Endometrial microvascular endothelial cells (primary cell): ENCODE data around the gene CCDC82. TPM values are rescaled to one million over a fixed set of nuclear protein-coding genes. Genes with fewer than 3 reads are reported as not detected.
"Not testable (repeated sequence)": the region's sequence is repeated elsewhere in the genome, so short reads cannot be mapped to it uniquely, and the experiment has no call there.

ENCODE experiments used
- in situ Hi-C: cut with HindIII; loops from 2 replicates; pipeline ENCODE4 v1.10.0; 2017; ENCODE audit warnings: low sequenced_read_pairs, low pct_unique_long_range_greater_than_20kb; ENCODE audit errors: inconsistent ontology term
- total RNA-seq: library from RNA; depleted of rRNA; stranded (reverse); fragments of >200 nt; gene quantifications from one replicate; pipeline ENCODE4 v1.2.3, GENCODE V29; 2015; ENCODE audit errors: inconsistent ontology term

CCDC82 gene
- total RNA-seq, result 20.2 TPM

DNA sequence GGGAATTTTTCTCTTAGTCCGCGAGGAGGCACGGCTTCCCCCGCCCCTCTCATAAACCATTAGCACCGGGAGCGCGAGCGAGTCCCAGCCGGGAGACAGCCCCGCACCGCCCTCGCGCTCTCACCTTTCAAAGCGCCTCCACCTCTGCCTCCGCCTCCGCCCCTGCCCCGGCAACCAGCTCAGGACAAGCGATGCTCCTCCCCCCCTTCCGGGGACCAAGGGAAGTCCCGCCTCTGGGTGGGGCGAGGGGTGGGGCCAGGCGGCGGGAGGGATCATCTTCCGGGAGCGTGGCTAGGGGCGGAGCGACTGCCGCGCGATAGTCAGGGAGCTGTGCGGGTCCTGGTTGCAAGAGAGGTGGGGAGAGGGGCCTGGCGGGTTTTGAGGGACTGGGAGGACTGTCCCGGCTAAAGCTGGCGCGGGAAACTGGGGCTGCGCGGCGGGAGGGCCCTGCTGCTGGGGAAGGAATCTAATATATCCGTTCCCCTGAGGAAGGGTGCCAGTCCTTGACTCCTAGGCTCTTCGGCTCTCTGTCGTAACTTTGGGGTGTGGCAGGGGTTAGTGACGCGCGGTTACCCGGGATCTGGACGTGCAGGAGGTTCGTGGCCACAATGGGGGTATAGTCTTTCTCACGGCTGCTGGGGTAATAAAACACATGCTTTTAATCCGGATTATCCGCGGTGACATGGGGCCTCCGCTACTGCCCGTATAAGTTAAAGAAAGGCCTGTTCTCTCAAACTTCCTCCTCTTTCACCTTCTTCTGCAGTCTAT is at the start of gene CCDC82, which contains the start of gene JRKL:
Gene CCDC82 (minus strand): TSS at position 193 of the 768 bp plus-strand sequence. CDS start 5,165 bp downstream, outside the sequence.
Gene JRKL (plus strand): TSS at position 294 of the 768 bp plus-strand sequence. CDS start 637 bp downstream, outside the sequence.
- in situ Hi-C loops, result no loop called here

DNA sequence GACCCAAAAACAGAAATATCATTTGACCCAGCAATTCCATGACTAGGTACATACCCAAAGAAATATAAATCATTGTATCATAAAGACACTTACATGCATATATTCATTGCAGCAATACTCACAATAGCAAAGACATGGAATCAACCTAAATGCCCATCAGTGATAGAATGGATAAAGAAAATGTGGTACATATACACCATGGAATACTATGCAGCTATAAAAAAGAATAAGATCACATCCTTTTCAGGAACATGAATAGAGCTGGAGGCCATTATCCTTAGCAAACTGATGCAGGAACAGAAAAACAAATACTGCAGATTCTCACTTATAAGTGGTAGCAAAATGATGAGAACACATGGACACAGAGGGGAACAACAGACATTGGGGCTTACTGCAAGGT is 42.9 kb upstream of the CCDC82 start:
- in situ Hi-C loops, result not testable (repeated sequence)

DNA sequence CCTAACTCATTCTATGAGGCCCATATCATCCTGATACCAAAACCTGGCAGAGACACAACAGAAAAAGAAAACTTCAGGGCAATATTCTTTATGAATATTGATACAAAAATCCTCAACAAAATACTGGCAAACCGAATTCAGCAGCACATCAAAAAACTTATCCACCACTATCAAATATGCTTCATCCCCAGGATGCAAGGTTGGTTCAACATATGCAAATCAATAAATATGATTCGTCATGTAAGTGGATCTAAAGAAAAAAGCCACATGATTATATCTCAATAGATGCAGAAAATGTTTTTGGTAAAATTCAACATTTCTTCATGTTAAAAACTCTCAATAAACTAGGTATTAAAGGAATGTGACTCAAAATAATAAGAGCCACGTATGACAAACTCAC is 41.0 kb upstream of the CCDC82 start:
- in situ Hi-C loops, result no loop called here

DNA sequence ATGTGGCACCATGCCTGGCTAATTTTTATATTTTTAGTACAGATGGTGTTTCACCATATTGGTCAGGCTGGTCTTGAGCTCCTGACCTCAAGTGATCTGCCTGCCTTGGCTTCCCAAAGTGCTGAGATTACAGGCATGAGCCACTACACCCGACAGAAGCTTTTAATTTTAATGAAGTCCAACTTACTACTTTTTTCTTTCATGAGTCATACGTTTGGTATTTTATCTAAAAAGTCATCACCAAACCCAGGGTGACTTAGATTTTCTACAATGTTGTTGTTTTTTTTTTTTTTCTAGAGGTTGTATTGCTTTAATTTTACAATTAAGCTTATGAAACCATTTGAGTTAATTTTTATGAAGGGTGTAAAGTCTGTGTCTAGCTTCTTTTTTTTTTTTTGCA is 35.0 kb upstream of the CCDC82 start:
- in situ Hi-C loops, result no loop called here

DNA sequence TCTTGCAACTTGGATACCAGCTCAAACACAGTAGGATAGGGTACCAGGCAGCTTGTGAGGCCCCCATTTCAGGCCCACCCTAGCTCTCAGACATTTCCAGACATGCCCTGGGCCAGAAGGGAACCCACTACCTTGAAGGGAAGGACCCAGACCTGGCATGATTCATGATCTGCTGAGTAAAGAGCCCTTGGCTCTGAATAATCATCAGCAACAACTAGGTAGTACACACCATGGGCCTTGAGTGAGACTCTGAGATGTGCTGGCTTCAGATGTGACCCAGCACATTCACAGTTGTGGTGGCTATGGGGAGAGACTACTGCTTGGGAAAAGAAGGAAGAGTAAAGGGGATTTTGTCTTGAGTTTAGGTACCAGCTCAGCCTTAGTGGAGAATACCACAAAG is 23.7 kb upstream of the CCDC82 start:
- in situ Hi-C loops, result no loop called here

DNA sequence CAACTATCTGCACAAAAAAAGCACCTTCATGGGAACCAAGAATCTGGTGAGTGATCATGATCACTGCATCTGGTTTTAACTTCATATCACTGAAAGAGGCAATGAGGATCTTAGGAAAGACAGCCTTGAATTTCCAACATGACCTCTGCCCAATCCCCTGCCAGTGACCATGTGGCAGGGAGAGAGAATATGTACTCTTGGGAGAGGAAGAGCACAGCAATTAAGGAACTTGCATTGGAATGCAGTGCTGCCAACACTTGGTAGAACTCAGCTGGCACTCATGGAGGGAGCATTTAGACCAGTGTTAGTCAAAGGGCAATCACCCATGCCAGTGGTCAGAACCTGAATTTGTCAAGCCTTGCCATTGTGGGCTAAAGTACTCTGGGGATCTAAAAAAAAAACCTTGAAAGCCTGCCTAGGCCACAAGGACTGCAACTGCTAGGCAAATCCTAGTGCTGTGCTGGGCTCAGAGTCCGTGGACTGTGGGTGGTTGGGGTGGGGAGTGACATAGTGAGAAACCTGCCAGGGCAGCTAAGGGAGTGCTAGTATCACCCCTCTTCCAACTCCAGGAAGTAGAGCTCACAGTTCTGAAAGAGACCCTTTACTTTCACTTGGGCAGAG is 23.2 kb upstream of the CCDC82 start:
- in situ Hi-C loops, result no loop called here

DNA sequence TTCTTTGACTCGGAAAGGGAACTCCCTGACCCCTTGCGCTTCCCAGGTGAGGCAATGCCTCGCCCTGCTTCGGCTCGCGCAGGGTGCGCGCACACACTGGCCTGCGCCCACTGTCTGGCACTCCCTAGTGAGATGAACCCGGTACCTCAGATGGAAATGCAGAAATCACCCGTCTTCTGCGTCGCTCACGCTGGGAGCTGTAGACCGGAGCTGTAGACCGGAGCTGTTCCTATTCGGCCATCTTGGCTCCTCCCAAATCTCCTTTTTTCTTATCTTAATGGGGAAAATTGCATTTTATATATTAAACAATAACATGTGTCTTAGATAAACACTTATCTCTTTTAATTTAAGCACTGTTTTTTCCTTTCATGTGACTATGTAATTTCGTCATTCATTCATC is 21.7 kb upstream of the CCDC82 start:
- in situ Hi-C loops, result not testable (repeated sequence)

DNA sequence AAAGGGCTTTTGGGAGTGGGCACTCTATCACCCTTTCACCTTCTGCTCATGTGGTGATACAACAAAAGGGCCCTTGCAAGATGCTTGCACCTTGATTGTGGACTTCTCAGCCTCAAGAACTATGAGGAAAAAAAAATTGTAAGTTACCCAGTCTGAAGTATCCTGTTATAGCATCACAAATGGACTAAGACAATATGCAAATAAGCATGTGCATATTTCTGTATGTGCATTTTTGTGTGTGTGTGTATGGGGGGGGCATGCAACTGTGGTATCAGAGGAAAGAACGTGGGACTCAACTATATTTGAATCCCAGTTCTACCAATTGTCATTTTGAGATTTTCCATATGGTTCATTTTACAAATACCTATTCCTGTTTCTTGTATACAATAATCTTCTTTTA is 11.0 kb upstream of the CCDC82 start:
- in situ Hi-C loops, result no loop called here

DNA sequence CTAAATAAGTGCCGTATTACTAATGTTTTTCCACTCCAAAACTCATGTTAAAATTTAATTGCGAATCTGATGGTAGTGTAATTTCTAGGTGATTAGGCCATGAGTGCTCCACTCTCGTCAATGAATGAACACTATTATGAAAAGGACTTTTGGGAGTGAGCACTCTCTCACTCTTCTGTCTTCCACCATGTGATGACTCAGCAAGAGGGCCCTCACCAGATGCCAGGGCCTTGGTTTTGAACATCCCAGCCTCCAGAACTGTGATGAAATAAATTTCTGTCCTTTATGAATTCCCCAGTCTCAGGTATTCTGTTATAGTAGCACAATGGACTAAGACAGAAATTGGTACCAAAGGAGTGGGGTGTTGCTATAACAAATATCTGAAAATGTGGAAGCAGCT is 8.2 kb upstream of the CCDC82 start:
- in situ Hi-C loops, result no loop called here

DNA sequence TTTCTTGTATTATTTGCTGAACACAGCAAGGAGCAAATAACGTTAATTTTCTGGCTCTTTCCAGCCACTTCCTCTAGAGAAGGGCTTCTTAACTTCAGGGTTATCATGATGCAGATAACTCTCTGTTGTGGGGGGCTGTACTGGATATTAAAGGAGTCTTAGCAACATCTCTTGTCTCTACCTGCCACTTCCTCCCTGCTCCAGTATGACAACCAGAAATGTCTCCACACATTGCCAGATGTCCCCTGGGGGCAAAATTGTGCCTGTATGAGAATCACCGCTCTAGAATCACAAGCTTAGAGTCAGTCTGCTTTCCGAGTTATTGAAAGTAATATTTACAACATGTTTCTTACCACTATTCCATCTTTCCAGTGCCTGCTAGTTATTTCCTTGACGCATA is 6.9 kb upstream of the CCDC82 start:
- in situ Hi-C loops, result no loop called here

DNA sequence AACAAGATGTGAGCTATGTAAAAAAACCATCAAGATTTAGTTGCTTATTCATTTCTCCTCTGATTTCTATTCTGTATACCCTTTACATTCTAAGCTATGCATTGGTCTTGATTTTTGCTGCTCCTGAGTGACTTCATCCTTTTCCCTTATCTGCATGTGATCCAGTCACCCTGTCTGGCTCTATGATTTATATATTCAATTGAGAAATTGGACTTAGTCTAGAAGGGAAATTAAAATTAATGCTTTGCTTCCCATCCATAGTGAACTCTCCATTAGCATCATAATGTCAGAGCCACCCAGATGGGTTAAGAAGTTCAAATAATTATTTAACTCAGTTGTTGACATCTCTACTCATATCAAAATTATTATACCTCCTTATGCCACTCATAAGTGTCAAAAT is 5.1 kb upstream of the CCDC82 start:
- in situ Hi-C loops, result no loop called here

DNA sequence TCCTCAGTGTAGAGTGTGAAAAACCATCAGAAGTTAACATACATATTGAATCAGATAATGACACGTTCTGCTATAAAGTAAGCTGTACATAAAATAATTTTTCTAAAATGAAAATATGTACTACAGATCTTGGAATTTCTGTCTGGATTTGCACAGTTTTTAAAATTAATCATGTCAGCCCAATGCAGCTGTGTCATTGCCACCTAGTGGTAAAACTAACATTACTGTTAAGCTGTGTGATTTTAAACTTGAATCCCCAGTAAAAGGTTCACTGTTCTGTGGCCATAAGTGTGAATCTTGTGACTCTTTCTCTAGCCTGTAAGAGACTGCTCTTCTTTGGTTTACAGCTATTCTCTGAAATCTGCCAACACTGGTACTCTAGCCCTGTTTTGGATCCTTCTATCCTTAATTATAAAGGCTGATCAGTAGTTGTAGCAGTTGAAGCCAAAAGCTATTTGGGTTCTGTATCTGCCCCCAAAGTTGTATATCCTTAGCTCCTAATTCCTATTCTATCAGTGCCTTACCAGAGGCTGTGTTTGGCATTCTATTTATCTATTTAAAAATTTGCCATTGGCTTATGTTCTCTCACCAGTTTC is 4.1 kb upstream of the CCDC82 start:
- in situ Hi-C loops, result no loop called here

DNA sequence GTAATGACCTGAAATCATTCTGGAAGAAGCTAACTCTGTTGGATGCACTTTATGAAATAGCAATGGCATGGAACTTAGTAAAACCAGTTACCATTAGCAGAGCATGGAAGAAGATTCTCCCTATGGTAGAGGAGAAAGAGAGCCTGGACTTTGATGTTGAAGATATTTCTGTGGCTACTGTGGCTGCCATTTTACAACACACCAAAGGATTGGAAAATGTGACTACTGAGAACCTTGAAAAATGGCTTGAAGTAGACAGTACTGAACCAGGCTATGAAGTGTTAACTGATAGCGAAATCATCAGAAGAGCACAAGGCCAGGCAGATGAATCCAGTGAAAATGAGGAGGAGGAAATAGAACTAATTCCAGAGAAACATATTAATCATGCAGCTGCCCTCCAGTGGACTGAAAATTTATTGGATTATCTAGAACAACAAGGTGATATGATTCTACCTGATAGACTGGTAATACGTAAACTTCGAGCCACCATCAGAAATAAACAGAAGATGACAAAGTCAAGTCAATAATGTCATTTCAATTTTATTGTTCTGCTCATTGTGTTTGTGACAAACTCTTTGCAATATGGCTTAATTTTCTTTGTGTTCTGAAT is 2.1 kb upstream of the CCDC82 start:
- in situ Hi-C loops, result no loop called here

DNA sequence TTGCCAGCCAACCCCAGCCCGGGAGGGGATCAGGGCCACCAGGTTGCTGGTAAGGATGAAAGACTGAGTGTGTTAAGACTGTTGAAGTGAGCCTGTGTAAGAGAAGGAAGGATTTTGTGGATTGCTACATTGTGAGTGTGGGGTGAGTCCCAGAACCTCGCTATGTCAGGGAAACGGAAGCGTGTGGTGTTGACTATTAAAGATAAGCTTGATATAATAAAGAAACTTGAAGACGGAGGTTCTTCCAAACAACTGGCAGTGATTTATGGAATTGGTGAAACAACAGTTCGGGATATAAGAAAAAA is 728 bp upstream of the CCDC82 start:
- in situ Hi-C loops, result no loop called here

DNA sequence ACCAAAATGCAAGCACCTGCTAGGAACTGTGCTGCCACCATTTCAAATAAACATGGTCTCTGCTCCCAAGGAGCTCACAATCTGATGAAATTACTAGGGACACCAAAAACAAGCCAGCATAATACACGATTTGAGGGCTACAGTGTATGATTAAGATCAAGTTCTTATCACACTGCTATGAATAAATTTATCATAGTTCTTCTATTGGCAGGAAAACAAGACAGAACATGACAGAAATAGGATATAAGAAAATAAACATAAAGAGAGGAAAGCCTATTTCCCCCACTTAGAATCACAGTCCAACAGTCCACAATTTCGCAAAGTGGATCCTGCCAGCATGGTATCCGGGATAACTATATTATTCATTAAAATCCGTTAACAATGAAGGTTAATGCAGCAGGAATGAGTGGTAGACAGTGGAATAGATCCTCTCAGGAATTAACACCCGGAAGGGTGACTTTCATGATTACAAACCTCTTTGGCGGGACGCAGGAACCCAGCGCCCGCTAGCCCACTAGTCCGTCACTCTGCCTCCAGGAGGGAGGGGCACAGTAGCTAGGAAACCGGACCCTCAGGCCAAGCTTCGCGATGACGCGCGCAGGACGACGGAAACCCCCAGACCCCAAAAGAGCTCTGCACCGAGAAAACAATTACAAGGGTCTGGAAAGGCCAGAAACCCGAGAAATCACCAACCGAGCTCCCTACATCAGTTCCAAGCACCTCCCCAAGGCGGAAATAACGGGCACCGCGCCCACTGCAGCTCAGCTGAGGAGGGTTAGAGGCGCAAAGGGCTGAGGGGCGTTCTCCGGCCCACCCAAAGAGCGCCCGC is 607 bp downstream of the CCDC82 start:
- in situ Hi-C loops, result no loop called here

DNA sequence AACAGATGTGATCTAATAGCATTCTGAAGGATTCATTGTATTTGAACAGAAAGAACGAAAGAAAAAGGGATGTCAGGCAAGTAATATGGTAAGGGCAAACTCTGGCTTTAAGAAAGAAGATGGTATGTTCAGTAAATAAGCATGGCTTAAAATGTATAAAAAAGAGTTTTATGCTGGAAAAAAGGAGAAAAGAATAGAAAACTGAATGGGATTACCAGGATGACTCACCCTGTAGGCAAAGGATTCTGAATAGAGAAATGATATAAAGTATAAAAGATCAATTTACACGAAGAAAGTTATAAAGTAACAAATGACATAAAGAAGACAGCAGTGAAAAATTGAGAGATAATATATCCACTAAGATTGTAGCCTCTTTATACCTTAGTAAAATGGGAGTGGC is 4.5 kb downstream of the CCDC82 start:
- in situ Hi-C loops, result no loop called here

DNA sequence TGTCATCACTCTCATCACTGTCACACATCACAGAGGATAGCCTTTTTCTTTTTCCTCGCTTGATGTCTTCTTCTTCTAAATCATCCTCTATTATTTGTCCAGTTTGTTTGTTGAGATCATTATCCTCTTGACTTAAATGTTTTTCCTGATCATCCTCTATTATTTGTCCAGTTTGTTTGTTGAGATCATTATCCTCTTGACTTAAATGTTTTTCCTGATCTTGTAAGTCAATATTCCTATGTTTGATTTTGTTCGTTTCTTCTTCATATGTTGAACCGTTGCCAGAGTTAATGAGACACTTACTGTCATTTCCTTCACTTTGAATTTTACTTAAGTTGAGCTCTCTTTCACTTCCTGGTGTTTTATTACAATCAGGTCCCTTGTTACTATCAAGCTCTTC is 5.6 kb downstream of the CCDC82 start:
- in situ Hi-C loops, result no loop called here

DNA sequence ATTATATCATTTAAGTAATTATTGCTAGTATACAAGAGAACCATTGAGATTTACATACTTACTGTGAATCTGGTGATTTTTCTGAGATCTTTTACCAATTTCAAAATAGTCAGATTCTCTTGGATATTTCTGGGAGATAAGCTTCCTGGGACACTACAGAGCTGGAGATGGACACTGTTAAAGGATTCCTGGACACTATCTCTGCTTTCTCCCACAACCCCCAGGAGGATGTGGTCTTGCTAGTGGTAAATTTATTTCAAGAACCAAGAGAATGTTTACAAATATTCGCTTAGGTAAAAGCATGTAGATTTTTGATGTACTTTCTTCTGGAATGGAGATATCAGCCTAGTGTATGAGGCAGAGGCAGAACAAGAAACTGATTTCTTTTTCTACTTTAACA is 12.9 kb downstream of the CCDC82 start:
- in situ Hi-C loops, result no loop called here

DNA sequence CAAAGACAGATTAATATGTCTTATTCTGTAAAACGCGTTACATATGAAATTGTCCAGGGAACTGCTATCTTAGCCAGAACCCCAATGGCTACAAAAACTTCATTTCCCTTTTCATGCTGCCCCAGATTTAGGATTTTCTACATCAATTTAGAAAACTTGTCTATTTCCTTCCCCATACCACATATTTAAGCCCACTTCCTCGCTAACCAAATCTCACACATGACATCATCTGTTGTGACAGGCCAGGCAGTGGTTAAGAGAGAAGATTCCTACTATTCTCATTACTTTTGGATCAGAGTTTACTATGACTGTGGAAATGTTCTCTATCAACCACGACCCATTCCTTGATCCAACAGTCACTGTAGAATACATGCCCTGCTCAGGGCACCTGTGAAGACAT is 15.9 kb downstream of the CCDC82 start:
- in situ Hi-C loops, result no loop called here
